Transverse colon (tissue), 4 donors: ENCODE results near the gene PELI2.

Experiments
- CTCF ChIP-seq, 5 experiments: fragments of 200-600 bp in 3 of 5; fragments of 450-650 bp in 2 of 5; sonication (generic) in 3 of 5; IDR thresholded peaks; 1 replicate in 2 of 5; 2 replicates in 3 of 5; pipeline ENCODE4 v1.5.1; 2016 to 2017; ENCODE audit warnings: antibody characterized with exemption in 5 of 5, inconsistent platforms in 3 of 5, mild to moderate bottlenecking in 2 of 5, moderate library complexity in 1 of 5
- POLR2A ChIP-seq: fragments of 450-650 bp; IDR thresholded peaks from one replicate; pipeline ENCODE4 v1.6.1; 2016; ENCODE audit warnings: antibody characterized with exemption, mild to moderate bottlenecking, moderate library complexity
- POLR2AphosphoS5 ChIP-seq, 3 donors: sonication (generic); formaldehyde crosslinking; IDR thresholded peaks; one replicate each; pipeline ENCODE4 v1.6.1; 2016; ENCODE audit warnings: antibody characterized with exemption in 3 of 3

GRCh38 chr14:56152221-56152620, 34.0 kb downstream of the PELI2 start:
- TF ChIP-seq CTCF (IDR thresholded peaks at IDR 0.05) (no peak), POLR2A (no peak), POLR2AphosphoS5 (IDR thresholded peaks at IDR 0.05) (no peak)
